Stimulated activated CD4-positive, alpha-beta T cell treated with anti-CD3 and anti-CD28 coated beads, Interleukin-4, amount 100 ng/mL, for 48 hours (primary cell): ENCODE results near the gene FOXA3.

Source experiments
- DNase-seq, 2 donors: peaks; one replicate each; pipeline ENCODE4 v3.0.0-alpha.2; 2020; ENCODE audit warnings: low read depth in 2 of 2

The FOXA3 gene

DNA sequence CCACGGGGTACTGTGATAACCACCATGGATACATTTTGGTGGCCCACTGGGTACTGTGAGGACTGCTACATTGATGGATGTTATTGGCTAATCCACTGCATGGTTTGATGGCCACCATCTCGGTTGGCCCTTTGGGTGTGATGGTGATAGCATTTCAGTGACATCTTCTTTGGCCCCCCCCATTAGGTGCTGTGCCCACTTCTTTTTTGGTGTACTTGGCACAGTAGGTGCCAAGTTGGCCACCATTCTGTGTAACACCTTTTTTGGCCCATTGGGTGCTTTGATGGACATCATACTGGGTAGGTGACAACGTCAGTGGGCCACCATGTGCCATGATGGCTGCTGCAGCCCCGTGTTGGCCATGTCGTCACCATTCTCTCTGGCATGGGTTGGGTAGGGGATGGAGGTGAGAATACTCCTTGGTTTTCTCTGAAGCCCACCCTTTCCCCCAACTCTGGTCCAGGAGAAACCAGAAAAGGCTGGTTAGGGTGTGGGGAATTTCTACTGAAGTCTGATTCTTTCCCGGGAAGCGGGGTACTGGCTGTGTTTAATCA, 9.2 kb downstream of the FOXA3 start:
- no peak for DNase-seq

DNA sequence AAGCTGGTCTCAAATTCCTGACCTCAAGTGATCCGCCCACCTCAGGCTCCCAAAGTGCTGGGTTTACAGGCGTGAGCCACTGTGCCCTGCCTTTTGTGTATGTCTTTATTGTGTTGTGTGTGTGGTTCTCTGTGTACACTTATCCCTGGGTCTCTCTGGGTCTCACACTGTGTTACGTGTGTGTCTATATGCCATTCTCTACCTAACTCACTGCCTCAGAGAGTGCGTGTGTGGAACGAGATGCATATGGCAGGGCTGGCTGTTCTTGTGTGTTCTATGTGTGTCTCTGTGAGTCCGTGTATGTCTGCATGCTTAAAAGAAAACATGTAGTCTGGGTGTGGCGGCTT, 10.5 kb downstream of the FOXA3 start:
- no peak for DNase-seq

DNA sequence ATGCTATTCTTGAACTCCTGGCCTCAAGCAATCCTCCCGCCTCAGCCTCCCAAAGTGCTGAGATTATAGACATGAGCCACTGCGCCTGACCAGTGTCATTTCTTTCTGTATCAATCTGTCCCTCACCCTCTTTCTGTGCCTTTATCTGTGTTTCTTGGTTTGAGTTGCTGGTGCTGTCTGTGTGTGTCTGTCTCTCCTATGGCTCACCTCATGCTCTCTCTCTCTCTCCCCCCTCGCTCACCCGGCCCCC, 12.0 kb downstream of the FOXA3 start:
- no peak for DNase-seq

DNA sequence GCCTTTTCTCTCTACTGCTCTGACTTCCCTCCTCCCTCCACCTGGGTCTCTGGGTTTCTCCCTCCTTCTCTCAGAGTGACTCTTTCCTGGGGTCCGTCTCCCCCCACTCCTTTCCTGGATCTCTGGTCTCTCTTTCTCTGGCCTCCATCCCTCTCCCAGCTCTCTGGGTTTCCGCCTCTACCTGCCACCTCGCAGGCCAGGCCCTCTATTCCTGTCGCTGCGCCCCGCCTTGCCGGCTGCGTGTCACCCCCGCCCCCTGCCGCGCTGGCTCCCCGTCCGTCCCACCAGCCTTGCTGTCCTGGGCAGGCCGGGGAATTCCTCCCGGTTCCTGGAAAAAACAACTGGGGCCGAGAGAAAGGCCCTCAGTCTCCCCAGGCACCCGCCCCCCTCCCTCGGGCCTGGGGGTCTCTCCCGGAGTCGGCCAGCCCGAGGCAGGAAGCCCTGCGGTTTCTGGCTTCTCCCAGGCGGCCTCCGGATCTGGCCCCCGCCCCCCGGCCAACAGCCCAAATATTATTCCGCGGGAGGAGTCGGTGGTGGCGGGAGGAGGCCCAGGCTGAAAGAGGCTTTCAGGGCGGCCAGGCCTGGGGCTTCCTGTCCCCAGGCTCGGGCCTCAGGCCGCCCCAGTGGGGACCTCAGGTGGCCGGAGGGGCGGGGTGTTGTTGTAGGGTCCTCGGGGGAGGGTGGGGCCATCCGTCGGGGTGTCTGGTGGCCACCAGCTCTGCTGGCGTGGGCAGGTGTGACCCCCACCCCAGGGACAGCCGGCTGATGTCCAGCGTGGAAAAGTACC, 12.5 kb downstream of the FOXA3 start:
- DNase-seq, result peak; percentile 35 to 43

DNA sequence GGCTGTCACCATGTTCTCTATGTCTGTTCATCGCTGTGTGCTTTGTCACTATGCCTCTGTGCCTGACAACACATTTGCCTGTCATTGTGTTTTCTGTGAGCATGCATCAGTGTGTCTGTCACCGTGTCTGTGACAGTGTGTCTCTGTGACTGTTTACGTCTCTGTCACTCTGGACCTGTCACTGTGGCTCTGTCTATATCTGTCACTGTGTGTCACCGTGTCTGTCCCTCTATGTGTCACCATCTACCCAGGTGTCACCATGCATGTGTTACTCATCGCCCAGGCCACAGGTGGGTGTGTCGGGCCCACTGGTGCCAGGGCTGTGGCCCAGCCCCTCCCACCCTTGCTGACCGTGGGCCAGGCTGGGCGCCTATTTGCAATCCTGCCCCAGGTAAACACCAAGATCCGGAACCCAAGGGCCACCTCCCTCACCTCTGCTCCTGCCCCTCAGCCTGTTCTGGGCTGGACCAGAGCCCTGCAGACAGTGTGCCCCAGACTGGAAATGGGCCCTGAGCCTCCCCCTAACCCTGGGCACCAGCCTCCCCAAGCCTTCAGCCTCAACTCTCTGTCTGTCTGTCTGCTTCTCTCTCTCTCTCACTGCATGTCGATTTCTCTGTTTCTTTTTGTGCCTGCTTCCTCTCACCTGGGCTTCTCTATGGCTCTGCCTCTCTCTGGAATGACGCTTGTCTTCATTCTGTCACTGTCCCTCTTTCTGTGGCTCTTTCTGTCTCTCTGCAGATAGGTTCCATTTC, 14.1 kb downstream of the FOXA3 start:
- no peak for DNase-seq

DNA sequence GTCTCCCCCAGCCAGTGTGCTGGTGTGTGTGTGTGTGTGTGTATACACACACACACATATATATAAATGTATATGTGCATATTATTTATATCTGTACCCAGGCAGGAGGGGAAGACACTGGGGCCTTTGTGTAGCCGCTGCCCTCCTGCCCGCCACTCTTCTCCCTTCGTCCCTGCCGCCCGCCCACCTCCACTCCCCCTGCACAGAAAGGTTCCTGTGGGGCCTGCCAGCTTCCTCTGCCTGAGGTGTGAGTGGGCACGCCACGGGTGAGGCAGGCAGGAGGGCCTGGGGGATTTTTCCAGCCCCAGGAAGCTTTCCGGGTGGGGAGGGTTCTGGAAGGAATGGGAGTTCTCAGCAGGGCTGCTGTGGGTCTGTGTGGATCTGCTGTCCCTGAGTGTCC, 14.9 kb downstream of the FOXA3 start:
- DNase-seq, result no peak

DNA sequence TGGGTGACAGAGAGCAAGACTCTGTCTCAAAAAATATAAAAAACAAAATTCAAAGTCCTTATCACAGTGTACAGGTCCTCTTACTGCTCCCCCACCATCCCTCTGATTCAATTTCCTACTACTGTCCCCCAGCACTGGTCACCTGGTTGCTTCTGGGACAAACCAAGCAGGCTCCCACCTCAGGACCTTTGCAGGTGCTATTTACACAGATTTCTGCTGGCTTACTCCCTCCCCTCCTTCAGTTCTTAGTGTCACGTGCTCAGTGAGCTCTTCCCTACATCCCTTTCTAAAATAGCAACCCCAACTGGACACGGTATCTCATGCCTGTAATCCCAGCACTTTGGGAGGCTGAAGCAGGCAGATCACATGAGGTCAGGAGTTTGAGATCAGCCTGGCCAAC, 15.8 kb downstream of the FOXA3 start:
- no peak for DNase-seq

DNA sequence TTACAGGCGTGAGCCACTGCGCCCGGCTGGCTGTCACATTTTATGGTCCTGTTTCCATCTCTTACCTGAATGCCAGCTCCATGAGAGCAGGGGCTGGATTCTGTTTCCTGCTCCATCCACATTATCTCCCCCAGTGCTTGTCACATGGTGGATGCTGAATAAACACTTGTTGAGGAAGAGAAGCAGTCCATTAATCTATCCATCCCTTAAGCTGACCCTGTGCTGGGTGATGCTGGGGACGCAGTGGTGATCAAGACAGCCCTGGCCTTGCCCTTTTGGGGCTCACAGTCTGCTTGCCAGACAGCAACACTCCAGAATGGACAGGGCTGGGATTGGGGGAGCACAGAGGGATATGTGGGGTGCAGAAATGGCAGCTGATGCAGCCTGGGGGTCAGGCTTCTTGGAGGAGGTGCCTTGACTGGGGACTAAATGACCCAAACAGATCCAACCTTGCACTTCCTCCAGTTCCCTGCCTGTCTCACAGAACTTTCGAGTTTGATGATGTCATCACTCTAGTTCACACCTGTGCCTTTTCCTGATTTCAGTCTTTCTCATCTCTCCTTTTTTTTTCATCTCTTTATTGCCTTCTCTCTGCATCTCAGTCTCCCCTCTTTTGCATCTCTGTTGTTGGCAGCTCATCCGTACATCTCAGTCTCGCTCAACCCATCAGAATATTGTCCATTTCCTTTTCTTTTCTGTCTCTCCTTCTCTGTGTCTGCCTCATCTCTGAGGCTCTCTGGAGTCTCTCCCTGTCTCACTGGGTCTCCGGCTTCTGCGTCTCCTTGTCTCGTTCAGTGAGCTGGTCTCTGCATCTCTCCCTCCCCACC, 17.2 kb downstream of the FOXA3 start:
- no peak for DNase-seq

DNA sequence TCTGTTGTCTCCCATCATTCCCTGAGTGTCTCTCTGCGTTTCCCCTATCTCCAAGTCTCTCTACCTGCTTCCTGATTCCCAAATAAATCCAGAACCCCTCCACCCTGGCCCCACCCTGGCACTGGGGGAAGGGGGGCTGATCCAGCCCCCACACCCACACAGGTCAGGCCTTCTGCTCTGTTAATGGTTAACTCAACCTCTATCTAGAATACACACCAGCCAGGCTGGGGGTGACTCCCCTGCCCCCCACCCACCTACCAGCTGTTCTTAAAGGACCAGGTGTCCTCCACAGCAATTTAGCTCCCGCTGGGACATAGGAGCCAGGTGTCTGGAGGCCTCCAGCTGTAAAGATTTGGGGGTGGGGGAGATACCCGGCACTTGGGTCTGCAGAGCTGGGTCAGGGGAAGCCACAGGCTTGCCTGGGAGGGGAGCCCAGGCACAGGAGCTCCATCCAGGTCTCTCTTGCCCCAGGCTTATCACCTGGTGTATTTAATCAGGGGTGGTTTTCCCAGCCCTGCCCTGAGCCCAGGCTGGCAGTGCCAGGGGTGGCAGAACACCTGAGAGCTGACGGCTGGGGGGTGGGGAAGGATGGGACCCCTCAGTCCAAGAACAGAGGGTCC, 17.9 kb downstream of the FOXA3 start:
- no peak for DNase-seq

DNA sequence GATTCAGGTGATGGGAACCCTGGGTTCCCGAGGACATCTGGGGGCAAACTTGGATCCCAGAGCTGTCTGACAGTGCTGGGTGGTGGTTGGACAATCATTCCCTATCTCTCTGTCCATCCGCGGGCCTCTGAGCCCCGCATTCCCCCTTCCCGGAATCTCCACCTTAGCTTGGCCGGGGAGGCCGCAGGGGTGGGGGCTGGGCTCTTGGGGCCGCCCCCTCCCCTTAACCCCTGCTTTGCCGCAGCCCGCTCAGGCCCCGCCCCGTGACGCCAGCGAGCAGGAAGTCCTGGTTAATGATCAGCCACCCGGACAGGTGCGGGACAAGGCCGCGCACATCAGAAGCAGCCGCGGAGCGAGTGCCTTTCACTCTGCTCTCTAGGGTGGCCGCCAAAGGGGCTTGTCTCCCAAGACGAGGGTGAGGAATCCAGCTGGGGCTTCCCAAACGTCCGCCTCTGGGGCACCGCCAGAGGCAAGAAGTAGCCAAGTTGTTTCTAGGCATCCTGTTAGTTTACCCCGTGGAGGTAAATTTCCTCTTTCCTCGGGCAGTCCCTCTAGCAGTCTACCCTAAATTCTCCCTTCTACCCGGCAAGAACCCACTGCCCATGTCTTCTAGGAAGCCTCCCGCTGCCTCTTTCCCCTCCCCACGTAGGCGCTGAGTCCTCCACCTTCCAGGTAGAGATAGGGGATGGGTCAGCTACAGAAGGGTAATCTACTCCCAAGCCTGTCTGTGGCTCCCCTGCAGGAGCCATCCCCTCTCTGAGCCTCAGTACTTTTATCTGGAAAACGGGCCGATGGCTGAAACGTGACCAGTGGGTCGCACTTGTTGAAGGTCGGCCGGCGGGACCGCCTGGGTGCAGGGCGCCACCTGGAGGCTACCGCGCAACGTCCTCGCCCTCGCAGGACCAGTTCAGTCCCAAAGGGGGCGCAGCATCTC, 18.8 kb downstream of the FOXA3 start:
- peak; percentile 80 to 81 for DNase-seq

DNA sequence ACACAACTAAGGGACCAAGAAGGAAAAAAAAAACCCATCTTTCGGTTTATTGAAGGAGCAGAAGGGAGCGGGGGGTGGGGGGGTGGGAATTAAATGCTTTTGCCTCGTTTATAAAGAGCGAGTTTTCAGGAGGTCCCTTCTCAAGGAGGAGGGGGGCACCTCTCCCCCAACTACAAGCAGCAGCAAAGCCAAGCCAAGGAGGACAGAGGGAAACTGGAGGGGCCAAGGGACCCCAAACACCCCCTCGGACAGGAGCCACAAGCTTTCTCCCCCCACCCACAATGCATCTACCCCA, 19.4 kb downstream of the FOXA3 start:
- no peak for DNase-seq

DNA sequence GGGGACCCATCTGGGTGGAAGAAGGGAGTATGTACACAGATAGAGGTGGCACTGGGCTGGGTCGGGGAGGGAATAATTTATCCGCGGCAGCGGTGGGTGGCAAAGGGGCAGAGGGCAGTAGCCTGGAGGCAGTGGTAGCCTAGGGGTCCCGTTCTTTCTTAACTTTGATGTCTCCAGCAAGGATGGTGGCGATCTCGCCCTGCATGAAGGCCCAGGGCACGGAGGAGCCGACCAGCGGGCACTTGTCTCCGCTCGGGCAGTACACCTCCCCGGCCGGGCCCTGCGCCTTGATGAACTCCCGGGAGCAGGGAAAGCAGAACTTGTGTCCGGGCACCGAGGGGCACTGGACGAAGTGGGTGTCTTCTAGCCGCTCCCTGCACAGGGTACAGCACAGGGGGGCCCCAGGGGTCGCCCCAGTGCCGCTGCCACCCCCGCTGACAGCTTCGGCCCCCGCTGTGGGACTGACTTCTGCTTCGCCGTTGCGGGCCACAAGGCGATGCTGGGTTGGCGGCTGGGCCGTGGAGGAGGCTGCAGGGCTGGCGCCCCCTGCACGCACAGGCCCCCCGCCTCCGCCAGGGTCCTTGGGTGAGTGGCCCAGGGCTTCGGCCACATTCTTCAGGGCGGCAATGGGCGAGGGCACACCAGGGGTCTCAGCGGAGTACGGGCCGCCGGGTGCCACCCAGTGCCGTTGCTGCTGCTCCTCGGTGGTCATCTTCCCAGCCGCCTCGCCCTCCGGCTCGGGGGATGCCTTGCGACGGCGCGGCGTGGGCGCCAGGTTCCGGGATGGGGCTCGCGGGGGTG, 20.0 kb downstream of the FOXA3 start:
- DNase-seq, result no peak

DNA sequence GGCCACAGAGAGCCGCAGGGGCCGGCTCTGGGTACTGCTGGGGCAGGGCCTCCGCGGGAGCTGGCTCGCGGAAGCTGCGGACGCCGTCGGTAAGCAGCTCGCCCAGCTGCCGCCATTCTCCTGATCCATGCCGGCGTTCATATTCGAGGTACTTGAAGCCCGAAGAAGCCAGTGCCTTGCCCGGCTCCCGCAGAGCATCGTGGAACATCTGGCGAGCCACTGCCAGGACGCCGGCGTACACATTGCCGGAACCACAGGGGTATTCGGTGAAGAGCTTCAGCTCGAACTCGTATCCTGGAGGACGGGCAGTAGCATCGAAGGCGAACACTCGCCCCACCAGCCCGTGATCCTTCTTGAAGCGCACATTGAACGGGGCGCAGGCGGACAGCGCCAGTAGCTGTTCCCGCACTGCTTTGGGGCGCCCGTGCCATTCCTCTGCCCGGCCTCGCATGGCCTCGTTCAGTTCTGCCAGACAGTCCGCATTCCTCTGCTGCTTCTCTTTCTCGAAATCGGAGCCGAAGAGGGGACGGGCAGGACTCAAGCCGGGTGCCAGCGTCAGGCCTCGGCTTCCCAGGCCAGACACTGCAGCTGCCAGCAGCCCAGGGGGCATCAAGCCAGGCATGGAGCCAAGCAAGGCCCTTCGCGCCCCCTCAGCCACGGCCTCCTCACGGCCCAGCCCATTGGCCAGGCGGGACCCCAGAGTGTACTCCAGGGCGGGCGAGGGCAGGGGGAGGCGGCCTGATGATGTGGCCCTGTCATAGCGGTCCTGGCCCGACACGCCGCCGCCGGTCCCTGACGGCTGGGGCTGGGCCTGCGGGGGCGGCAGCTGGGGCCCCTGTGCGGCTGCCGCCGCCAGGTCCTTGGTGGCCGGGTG, 20.8 kb downstream of the FOXA3 start:
- no peak for DNase-seq

DNA sequence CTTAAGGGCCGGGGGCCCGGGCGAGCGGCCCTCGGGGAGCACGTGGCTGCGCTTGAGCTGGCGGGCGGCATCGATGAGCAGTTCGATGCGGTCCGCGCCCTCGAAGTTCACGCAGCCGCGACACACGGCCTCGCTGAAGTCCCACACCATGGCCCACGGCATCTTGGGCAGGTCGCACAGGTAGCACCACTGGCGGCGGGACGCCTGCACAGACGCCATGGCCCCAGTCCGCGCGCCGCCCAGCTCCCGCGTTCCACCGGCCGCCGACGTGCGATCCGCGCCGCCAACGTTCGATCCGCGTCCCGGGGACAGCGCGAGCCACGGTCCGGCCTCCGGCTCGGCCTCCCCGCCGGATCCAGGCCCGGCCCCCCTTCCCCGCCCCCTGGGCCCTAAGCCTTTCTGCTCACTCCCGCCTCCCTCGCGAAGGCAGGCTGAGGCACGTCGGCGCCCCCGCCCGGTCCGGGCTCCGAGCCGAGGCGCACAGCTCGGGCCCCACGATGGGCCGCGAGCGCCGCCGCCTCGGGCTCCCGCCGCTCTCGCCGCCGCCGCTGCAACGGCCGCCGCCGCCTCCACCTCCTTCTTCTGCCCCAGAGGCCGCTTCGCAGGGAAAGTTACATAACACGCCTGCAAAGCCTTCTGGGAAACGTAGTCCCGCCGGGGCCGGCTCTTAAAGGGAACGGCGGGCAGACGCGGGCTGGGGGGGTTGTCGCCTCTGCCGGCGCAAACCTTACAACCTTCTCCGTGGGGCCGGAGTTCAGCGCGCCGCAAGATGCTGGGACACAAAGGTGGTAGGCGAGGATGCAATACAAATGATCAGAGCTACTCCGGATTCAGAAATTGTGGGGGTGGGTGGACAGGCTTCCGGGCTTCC, 21.7 kb downstream of the FOXA3 start, which contains the start of gene IRF2BP1:
Gene IRF2BP1 (minus strand): TSS at position 586 of the 871 bp plus-strand sequence. CDS start 367 bp downstream, at position 219.
- DNase-seq, result peak; percentile 74 to 88

DNA sequence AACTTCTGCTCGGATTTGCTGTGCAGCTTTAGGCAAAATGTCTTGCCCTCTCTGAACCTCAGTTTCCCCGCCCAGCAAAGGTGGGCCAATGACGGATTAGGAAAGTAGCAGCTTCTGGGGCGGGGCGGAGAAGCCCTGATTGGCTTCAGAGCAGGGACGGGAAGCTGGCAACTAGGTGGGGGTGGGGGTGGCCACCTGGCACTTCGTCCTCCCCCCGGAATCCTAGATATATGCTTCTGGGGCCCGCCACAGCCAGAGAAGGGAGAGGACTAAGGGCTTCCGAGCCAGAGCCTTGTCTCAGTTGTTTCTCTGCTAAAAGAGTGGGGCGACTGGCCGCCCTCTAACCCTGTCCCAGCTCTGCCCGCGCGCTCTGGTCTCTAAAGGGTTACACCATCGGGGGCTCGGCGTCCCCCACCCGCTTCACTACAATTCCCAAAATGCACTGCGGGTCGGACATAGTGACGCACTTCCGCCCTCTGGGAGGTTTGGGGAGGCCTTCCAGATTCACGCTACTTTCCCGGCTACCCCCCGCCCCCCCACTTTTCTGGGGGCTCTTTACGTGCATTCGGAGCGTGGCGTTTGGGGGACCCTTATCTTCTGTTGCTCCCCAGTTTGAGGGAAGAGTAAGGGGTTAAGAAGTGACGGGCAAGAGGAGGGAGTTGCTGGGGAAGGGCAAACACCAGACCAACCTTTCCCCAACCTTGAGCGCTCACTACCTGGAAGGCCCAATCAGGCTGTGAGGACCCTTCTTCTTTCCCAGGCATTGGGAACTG, 22.5 kb downstream of the FOXA3 start:
- DNase-seq, result peak; percentile 81 to 88

DNA sequence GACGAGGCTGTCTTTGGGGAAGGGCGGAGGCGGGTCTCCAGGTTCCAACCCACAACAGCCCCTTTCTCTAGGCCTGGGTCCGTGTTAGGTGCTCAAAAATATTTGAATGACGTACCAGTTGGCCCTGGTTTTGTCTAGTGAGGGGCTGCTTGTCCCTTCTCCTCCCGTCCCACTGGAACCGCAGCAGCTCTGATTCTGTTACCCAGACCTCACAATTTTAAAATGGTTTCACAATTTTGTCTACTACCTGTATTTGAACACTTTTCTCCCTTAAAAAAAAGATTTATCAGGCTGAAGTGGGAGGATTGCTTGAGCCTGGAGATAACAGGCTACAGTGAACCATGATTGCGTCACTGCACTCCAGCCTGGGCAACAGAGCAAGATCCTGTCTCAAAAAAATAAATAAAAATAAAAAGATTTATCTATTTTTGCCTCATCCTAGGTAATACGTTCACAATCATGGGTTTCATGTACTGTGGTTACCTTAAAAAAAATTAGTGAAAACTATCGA, 23.1 kb downstream of the FOXA3 start:
- DNase-seq, result no peak

DNA sequence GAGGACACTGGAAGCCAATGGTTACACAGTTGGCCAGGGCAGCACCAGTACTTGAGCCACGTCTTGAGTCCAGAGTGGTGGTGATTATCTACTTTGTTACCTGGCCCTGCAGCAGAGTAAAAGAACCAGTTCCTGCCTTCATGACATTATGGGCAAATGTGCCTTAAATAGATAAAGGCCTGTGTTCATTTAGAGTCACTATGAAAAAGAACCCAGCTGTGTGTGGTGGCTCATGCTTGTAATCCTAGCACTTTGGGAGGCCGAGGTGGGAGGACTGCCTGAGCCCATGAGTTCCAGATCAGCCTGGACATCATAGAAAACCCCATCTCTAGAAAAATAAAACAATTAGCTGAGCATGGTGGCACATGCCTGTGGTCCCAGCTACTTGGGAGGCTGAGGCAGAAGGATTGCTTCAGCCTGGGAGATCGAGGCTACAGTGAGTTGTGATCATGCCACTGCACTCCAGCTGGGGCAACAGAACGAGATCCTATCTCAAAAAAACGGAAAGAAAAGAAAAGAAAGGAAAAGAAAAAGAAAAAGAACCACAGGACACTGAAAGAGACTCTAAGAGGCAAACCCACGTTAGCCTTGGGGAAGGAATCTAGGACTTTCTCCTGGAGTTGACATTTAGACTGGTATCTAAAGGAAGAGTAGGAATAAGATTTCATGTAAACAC, 25.2 kb downstream of the FOXA3 start:
- no peak for DNase-seq
